Large intestine (tissue), 3 donors: ENCODE data around the gene MDFIC. TPM values are rescaled to one million over a fixed set of nuclear protein-coding genes. Genes with fewer than 3 reads are reported as not detected.

ENCODE experiments used
- DNase-seq, 2 donors: peaks; one replicate each; pipeline versions ENCODE4 v3.0.0 to v3.0.0-alpha.2; 2013
- H3K27ac ChIP-seq: one replicate; pipeline ENCODE4 v1.5.1; 2013; ENCODE audit warnings: low read length
- H3K27me3 ChIP-seq: 2 replicates; pipeline ENCODE4 v1.6.1; 2013; ENCODE audit warnings: low read length; ENCODE audit not compliant: control insufficient read depth, insufficient read depth
- H3K36me3 ChIP-seq: 2 replicates; pipeline ENCODE4 v1.6.1; 2013; ENCODE audit warnings: low read length; ENCODE audit not compliant: control insufficient read depth, insufficient read depth
- H3K4me1 ChIP-seq: one replicate; pipeline ENCODE4 v1.6.1; 2013; ENCODE audit warnings: low read length; ENCODE audit not compliant: control insufficient read depth, insufficient read depth
- H3K4me3 ChIP-seq: one replicate; pipeline ENCODE4 v1.5.1; 2013; ENCODE audit warnings: low read length
- H3K9me3 ChIP-seq: one replicate; pipeline ENCODE4 v1.6.1; 2013; ENCODE audit warnings: mild to moderate bottlenecking, low read depth, low read length, moderate library complexity; ENCODE audit not compliant: control insufficient read depth
- WGBS: methylation state at CpG from one replicate; pipeline ENCODE4 v1.1.5; 2013; ENCODE audit warnings: low lambda C conversion rate; ENCODE audit not compliant: insufficient coverage; 5-methylcytosine and 5-hydroxymethylcytosine counted together
- polyA plus RNA-seq: library from polyadenylated mRNA; unstranded; fragments of 120-200 nt; gene quantifications from one replicate; pipeline ENCODE4 v1.2.1, GENCODE V29; 2013

The MDFIC gene
- polyA plus RNA-seq, 1 donor = 14.2 TPM

- peak overlapping the region; percentile 34 for H3K27ac ChIP-seq
- H3K4me3 ChIP-seq = no peak overlapping the region
Measured at GRCh38 chr7:114943953-114944744, 22.3 kb downstream of the MDFIC start.

GRCh38 chr7:114944745-114945625, 23.1 kb downstream of the MDFIC start:
- peak; percentile 12 to 38 for DNase-seq
- H3K27ac ChIP-seq = peak overlapping the region; percentile 34
- H3K27me3 ChIP-seq = no peaks in the 10 kb centered on the region
- H3K9me3 ChIP-seq = no peaks in the 10 kb centered on the region
- WGBS = 74% methylated on average over 9 of the region's 19 CpGs
- no peaks in the 10 kb centered on the region for H3K4me1 ChIP-seq
- no peaks in the 10 kb centered on the region for H3K36me3 ChIP-seq
- H3K4me3 ChIP-seq = no peak overlapping the region

More at GRCh38 chr7:114943953-114944744, 22.3 kb downstream of the MDFIC start:
- Histone ChIP-seq H3K36me3 (no peaks in the 10 kb centered on the region), H3K9me3 (no peaks in the 10 kb centered on the region), H3K4me1 (no peaks in the 10 kb centered on the region), H3K27me3 (no peaks in the 10 kb centered on the region)
- WGBS = 80% methylated on average over 1 of the region's 3 CpGs
- no peak for DNase-seq

DNA sequence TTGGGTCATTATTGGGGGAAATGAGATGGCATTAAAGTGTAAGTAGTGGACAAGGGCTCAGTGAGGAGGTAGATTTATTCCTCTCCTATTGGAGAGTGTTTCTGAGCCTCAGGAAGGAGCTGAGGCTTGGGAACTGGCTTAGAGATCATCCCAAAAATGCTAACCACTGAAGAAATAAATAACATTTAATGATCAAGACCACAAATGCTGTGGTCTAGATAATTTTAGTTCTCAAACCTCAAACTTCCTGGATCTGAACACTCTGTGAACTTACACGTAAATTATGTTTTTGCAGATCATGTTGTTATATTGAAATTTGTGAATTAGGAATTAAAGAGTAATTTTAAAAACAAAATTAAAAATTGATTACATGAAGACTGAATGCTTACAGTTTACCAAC, 27.3 kb downstream of the MDFIC start:
- WGBS = 100% methylated on average over 1 of the region's 1 CpG
- no peak overlapping the region for H3K27ac ChIP-seq
- no peaks in the 10 kb centered on the region for H3K4me1 ChIP-seq
- H3K9me3 ChIP-seq = no peaks in the 10 kb centered on the region
- no peak for DNase-seq
- H3K27me3 ChIP-seq = no peaks in the 10 kb centered on the region
- H3K36me3 ChIP-seq = no peaks in the 10 kb centered on the region
- H3K4me3 ChIP-seq = no peak overlapping the region

- Histone ChIP-seq H3K27me3 (no peaks in the 10 kb centered on the region), H3K27ac (no peak overlapping the region), H3K36me3 (no peaks in the 10 kb centered on the region), H3K4me3 (no peak overlapping the region), H3K9me3 (no peaks in the 10 kb centered on the region), H3K4me1 (no peaks in the 10 kb centered on the region)
- no peak for DNase-seq
- 100% methylated on average over 1 of the region's 3 CpGs for WGBS
Measured at GRCh38 chr7:114952296-114952695, 30.4 kb downstream of the MDFIC start.

DNA sequence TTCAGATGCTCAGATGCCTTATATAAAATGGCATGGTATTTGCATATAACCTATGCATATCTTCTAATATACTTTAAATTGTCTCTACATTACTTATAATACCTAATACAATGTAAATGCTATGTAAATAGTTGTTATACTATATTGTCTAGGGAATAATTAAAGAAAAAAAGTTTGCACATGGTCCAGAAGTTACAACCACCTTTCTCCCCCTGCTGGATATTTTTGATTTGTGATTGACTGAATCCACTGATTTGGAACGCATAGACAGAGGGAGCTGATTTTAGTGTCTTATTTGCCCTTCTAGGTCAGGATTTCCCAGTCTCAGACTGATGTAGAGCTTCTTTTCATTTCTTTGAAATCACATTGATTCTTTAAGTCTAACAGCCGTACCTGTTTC, 31.8 kb downstream of the MDFIC start:
- no peak overlapping the region for H3K4me3 ChIP-seq
- 100% methylated on average over 1 of the region's 2 CpGs for WGBS
- no peak overlapping the region for H3K27ac ChIP-seq
- H3K27me3 ChIP-seq = no peaks in the 10 kb centered on the region
- H3K4me1 ChIP-seq = no peaks in the 10 kb centered on the region
- H3K9me3 ChIP-seq = no peaks in the 10 kb centered on the region
- no peaks in the 10 kb centered on the region for H3K36me3 ChIP-seq
- no peak for DNase-seq

DNA sequence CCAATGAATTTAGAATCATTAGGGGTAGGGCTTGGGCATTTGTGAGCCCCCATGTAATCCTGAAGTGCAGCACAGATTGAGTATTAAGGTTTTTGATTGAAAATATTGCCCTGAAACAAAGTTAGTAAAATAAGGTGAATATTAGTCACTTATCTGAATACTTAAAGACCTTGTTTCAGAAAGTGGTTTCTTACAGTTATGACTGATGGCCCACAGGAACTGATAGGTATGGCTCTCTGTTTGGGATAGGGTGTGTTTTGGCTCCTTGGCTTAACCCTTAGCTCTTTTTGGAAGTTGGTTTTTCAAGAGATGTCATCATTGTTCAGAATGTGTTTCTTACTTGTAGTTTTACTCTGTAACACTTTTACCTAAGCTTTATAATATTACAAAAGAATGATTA, 34.8 kb downstream of the MDFIC start:
- DNase-seq = no peak
- no peaks in the 10 kb centered on the region for H3K27me3 ChIP-seq
- H3K9me3 ChIP-seq = no peaks in the 10 kb centered on the region
- no peaks in the 10 kb centered on the region for H3K4me1 ChIP-seq
- no peak overlapping the region for H3K4me3 ChIP-seq
- H3K36me3 ChIP-seq = no peaks in the 10 kb centered on the region
- H3K27ac ChIP-seq = no peak overlapping the region

GRCh38 chr7:114957444-114957843, 35.5 kb downstream of the MDFIC start:
- Histone ChIP-seq H3K4me3 (no peak overlapping the region), H3K9me3 (no peaks in the 10 kb centered on the region), H3K36me3 (no peaks in the 10 kb centered on the region), H3K27me3 (no peaks in the 10 kb centered on the region), H3K27ac (no peak overlapping the region), H3K4me1 (no peaks in the 10 kb centered on the region)
- no peak for DNase-seq
- no CpG with 5 or more reads among the region's 1 CpG for WGBS

DNA sequence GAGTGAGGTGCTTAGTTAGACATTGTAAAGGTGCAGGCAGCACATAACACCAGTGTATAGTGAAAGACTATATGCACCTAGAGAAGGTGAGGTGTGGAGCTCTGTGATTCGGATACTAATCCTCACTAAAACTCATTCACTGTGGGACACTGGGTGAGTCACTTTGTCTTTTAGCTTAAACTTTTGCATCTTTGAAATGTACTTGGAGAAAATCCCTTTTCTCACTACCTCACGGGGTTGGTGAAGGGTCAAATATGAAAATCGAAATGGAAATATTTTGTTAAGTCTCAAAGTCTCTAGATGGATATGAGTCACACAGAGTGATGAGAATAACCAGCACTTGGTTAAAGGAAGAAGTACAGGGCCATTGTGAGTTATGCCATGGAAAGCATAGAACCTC, 38.0 kb downstream of the MDFIC start:
- Histone ChIP-seq H3K36me3 (no peaks in the 10 kb centered on the region), H3K4me1 (no peaks in the 10 kb centered on the region), H3K4me3 (no peak overlapping the region), H3K27me3 (no peaks in the 10 kb centered on the region), H3K9me3 (peaks cover 3% of the 10 kb centered on the region), H3K27ac (no peak overlapping the region)
- 100% methylated on average over 2 of the region's 3 CpGs for WGBS
- no peak for DNase-seq

GRCh38 chr7:114962441-114962840, 40.5 kb downstream of the MDFIC start:
- no peak overlapping the region for H3K4me3 ChIP-seq
- H3K36me3 ChIP-seq = no peaks in the 10 kb centered on the region
- WGBS = 100% methylated on average over 2 of the region's 3 CpGs
- H3K27me3 ChIP-seq = no peaks in the 10 kb centered on the region
- DNase-seq = no peak
- H3K27ac ChIP-seq = no peak overlapping the region
- no peaks in the 10 kb centered on the region for H3K4me1 ChIP-seq
- peaks cover 3% of the 10 kb centered on the region for H3K9me3 ChIP-seq

DNA sequence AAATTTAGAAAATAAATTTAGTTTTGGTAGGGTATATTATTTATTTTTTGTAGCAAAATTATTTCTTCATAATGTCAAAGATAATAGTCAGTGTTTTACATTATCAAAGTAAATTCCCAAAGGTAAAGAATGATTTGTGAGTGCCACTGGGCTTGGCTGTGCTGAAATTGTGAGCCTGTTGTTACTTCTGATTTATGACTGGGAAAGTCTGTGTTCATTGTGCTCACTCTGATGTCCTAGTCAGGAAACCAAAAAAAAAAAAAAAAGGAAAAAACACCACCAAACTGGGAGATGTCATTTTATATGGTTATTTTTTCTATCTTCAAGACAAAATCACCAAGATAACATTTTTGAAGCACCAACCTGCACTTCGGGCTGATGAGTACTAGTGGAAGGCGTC, 44.3 kb downstream of the MDFIC start:
- Histone ChIP-seq H3K4me1 (no peaks in the 10 kb centered on the region), H3K4me3 (no peak overlapping the region), H3K36me3 (no peaks in the 10 kb centered on the region), H3K27me3 (no peaks in the 10 kb centered on the region), H3K27ac (no peak overlapping the region), H3K9me3 (peaks cover 3% of the 10 kb centered on the region)
- DNase-seq = no peak
- WGBS = 82% methylated on average over 2 of the region's 2 CpGs
